GM20000 (cell line): ENCODE data around the gene ARHGAP45.

Experiments used
- DNase-seq: peaks from one replicate; pipeline ENCODE4 v3.0.0; 2012; ENCODE audit warnings: low spot score
- CTCF ChIP-seq: IDR thresholded peaks from 2 replicates; pipeline ENCODE4 v1.5.1; 2012; ENCODE audit warnings: mild to moderate bottlenecking, control low read depth; ENCODE audit errors: extremely low read depth, missing control alignments

The ARHGAP45 gene

DNA sequence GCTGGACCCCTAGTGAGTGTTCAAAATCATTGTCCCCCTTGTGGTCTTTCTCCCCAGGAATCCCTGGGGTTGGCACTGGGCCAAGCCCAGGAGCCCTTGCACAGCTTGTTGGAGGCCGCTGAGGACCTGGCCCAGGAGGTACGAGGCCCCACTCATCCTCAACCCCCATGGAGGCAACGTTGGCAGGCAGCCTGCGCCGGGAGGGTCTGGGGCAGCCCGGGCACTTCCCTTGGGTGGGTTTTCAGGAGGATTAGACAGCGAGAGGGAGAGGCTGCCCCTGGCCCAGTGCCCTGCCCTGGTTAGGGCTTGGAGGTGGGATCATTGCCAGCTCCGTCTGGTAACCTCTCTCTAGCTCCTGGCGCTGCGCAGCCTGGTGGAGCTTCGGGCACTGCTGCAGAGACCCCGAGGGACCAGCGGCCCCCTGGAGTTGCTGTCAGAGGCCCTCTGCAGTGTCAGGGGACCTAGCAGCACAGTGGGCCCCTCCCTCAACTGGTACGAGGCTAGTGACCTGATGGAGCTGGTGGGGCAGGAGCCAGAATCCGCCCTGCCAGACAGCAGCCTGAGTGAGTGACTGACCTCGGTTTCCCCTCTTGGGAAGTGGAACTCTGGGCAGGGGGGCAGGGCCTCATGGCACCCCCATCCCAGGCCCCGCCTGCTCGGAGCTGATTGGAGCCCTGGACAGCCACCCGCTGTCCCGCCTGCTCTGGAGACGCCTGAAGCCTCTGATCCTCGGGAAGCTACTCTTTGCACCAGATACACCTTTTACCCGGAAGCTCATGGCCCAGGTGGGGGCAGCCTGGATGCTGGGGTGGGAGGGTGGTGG lies 24.1 kb upstream of the ARHGAP45 start:
- TF ChIP-seq CTCF = no peak
- no peak for DNase-seq

DNA sequence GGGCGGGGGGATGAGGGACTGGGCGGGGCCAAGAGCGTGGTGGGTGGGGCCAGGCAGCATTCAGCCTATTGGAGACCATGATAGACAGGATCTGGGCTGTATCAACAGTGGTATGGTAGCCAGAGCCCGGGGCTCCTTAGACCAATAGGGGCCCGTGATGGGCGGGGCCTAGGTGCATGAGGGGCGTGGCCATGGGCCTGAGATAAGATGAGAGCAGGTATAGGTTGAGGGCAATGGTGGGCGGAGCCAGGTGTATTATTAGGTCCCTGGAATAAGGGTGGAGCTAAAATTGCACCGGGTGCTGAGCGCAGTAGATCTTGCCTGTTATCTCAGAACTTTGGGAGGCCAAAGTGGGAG lies 21.7 kb upstream of the ARHGAP45 start:
- no peak for TF ChIP-seq CTCF
- peak; percentile 75 for DNase-seq

DNA sequence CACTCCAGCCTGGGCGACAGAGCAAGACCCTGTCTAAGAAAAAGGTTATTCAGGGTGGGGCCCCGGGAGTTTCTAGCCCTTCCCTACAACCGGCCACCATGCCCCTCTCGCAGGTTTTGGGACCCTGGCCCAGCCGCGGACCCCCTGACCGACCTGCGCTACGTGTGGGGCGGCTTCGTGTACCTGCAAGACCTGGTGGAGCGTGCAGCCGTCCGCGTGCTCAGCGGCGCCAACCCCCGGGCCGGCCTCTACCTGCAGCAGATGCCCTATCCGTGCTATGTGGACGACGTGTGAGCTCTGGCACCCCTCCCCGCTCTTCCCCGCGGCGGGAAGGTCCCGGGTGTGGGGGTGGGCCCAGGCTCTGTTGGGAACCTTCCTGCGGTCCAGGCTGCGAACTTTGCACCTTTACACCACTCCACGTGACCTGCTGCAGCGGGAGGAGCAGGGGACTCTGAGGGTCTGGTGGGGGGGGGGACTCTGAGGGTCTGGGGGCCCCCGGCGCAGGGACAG lies 20.8 kb upstream of the ARHGAP45 start:
- TF ChIP-seq CTCF = no peak
- no peak for DNase-seq

DNA sequence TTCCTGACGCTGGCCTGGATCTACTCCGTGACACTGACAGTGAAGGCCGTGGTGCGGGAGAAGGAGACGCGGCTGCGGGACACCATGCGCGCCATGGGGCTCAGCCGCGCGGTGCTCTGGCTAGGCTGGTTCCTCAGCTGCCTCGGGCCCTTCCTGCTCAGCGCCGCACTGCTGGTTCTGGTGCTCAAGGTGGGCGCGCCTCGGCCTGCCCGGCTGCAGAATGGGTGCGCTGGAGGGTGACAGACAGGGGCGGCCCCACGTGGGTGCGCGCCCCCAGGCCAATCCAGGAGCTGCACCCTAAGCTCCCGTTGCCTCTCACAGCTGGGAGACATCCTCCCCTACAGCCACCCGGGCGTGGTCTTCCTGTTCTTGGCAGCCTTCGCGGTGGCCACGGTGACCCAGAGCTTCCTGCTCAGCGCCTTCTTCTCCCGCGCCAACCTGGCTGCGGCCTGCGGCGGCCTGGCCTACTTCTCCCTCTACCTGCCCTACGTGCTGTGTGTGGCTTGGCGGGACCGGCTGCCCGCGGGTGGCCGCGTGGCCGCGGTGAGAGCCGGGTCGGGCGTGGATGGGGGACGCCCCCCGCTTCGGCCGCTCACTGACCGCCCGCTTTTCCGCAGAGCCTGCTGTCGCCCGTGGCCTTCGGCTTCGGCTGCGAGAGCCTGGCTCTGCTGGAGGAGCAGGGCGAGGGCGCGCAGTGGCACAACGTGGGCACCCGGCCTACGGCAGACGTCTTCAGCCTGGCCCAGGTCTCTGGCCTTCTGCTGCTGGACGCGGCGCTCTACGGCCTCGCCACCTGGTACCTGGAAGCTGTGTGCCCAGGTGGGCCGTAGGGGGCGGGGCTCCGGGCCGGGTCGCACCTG lies 19.9 kb upstream of the ARHGAP45 start:
- DNase-seq = no peak
- TF ChIP-seq CTCF = no peak

GRCh38 chr19:1047696-1048147 lies 19.2 kb upstream of the ARHGAP45 start:
- no peak for TF ChIP-seq CTCF
- no peak for DNase-seq

DNA sequence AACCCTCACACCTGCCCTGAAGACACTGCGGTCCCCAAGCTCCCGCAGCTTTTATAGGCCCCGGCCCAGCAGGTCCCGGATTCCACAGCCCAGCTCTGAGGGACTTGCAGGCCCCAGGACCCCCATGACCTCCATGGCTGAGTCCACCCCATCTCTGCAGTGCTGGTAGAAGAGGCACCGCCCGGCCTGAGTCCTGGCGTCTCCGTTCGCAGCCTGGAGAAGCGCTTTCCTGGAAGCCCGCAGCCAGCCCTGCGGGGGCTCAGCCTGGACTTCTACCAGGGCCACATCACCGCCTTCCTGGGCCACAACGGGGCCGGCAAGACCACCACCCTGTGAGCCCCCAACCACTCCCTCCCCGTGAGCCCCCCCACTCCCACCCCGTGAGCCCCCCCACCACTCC lies 17.9 kb upstream of the ARHGAP45 start:
- TF ChIP-seq CTCF = no peak
- no peak for DNase-seq

DNA sequence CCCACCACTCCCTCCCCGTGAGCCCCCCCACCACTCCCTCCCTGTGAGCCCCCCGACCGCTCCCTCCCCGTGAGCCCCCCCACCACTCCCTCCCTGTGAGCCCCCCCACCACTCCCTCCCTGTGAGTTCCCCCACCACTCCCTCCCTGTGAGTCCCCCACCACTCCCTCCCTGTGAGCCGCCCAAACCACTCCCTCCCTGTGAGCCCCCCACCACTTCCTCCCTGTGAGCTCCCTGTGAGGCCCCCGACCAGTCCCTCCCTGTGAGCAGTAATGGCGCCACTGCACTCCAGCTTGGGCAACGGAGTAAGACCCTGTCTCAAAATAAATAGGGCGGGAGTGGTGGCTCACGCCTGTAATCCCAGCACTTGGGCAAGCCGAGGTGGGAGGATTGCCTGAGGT lies 17.2 kb upstream of the ARHGAP45 start:
- TF ChIP-seq CTCF = no peak
- no peak for DNase-seq
